GM19238 (cell line): Measurements from ENCODE around the gene RPTOR.

Experiments used
- DNase-seq: peaks from one replicate; pipeline ENCODE4 v3.0.0; 2011; ENCODE audit warnings: low spot score; ENCODE audit not compliant: insufficient read length

The RPTOR gene

GRCh38 chr17:80887639-80888175 is 343.1 kb downstream of the RPTOR start:
- DNase-seq, result no peak

- DNase-seq, result no peak
Observed at GRCh38 chr17:80888276-80889160, 343.9 kb downstream of the RPTOR start.

- no peak for DNase-seq
Observed at GRCh38 chr17:80889231-80890195, 344.9 kb downstream of the RPTOR start.

- DNase-seq, result no peak
Observed at GRCh38 chr17:80890196-80890920, 345.7 kb downstream of the RPTOR start.

- DNase-seq, result no peak
Observed at GRCh38 chr17:80890921-80891396, 346.3 kb downstream of the RPTOR start.

GRCh38 chr17:80891397-80892018 is 346.9 kb downstream of the RPTOR start:
- DNase-seq, result peak; percentile 53

GRCh38 chr17:80892019-80892855 is 347.6 kb downstream of the RPTOR start:
- DNase-seq, result peak; percentile 87

GRCh38 chr17:80892900-80893603 is 348.4 kb downstream of the RPTOR start:
- DNase-seq, result no peak

GRCh38 chr17:80893604-80894438 is 349.2 kb downstream of the RPTOR start:
- no peak for DNase-seq

GRCh38 chr17:80894439-80894721 is 349.7 kb downstream of the RPTOR start:
- no peak for DNase-seq

- DNase-seq, result no peak
Observed at GRCh38 chr17:80894726-80895125, 350.1 kb downstream of the RPTOR start.

- no peak for DNase-seq
Observed at GRCh38 chr17:80895366-80895765, 350.7 kb downstream of the RPTOR start.

- DNase-seq, result no peak
Observed at GRCh38 chr17:80898716-80899115, 354.1 kb downstream of the RPTOR start.

- DNase-seq, result no peak
Observed at GRCh38 chr17:80899402-80900268, 355.0 kb downstream of the RPTOR start.

- no peak for DNase-seq
Observed at GRCh38 chr17:80901319-80901718, 356.7 kb downstream of the RPTOR start.

GRCh38 chr17:80902197-80902962 is 357.7 kb downstream of the RPTOR start:
- DNase-seq, result no peak
